Mesodermal cell (in vitro differentiated cells): Measurements from ENCODE around the gene CD82.
"Not testable (repeated sequence)": the region's sequence is repeated elsewhere in the genome, so short reads cannot be mapped to it uniquely, and the experiment has no call there.

Source experiments
- H3K27ac ChIP-seq: 2 replicates; pipeline ENCODE4 v1.7.0; 2013; ENCODE audit warnings: mild to moderate bottlenecking, low read depth, low read length, moderate library complexity; ENCODE audit not compliant: severe bottlenecking
- H3K36me3 ChIP-seq: 2 replicates; pipeline ENCODE4 v1.7.1; 2013; ENCODE audit warnings: mild to moderate bottlenecking, low read length, moderate library complexity; ENCODE audit not compliant: control insufficient read depth, insufficient read depth
- H3K4me1 ChIP-seq: one replicate; pipeline ENCODE4 v1.7.1; 2013; ENCODE audit warnings: mild to moderate bottlenecking, low read length; ENCODE audit not compliant: insufficient read depth, control insufficient read depth, poor library complexity, severe bottlenecking
- H3K4me3 ChIP-seq: 2 replicates; pipeline ENCODE4 v1.7.0; 2013; ENCODE audit warnings: low read length, control low read depth, mild to moderate bottlenecking; ENCODE audit not compliant: insufficient read depth, poor library complexity, severe bottlenecking; ENCODE audit errors: extremely low read depth
- H3K9me3 ChIP-seq: 2 replicates; pipeline ENCODE4 v1.7.1; 2013; ENCODE audit warnings: mild to moderate bottlenecking, low read length, moderate library complexity; ENCODE audit not compliant: control insufficient read depth
- WGBS, 2 experiments: methylation state at CpG; one replicate each; pipeline ENCODE4 v1.1.5; 2013; ENCODE audit warnings: missing lambda C conversion rate in 2 of 2; ENCODE audit not compliant: insufficient coverage in 2 of 2; 5-methylcytosine and 5-hydroxymethylcytosine counted together

CD82 gene

DNA sequence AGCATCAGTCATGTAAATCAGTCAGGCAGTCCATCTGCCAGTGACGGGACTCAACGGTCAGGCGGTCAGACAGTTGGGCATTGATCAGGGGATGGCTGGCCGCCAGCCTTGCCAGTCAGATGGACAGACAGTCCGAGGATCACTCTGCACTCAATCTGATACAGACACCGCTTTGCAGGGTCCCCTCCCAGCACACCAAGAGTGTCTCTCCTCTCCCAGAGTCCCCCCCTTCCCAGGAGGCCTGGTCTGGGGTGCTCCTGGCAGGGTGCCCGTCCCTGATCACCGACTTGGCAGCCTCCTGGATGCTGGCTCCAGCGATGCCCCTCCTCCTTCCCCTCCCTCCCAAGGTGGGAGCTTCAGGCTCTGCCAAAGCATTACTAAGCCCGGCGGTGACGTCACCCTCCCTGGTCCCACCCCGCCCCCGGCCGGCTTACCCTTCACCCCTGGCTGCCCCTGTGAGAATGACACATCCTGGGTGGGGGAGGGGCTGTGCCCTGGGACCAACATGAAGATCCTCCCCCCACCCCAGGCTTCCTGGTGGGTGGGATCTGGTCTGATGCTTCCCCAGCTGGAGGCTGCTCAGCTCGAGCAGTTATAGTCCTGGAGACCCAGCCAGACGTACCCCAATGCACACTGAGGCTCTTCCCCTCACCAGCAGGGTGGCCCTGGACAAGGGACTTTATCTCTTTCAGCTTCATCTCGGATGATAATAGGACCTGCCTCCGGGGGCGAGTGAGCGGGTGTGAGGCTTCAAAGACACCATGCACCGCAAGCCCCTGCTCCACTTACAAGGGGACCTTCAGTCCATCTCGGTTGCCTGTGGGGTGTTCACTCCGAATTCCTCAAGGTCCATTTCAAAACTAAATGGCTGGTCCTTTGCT is 69.2 kb downstream of the CD82 start:
- no peak overlapping the region for H3K4me3 ChIP-seq
- no peak overlapping the region for H3K27ac ChIP-seq
- H3K36me3 ChIP-seq, result no peaks in the 10 kb centered on the region
- peaks cover 12% of the 10 kb centered on the region for H3K4me1 ChIP-seq
- H3K9me3 ChIP-seq, result no peaks in the 10 kb centered on the region
- WGBS, 2 experiments, result 67 to 81% methylated on average over 17 to 18 of the region's 24 CpGs

DNA sequence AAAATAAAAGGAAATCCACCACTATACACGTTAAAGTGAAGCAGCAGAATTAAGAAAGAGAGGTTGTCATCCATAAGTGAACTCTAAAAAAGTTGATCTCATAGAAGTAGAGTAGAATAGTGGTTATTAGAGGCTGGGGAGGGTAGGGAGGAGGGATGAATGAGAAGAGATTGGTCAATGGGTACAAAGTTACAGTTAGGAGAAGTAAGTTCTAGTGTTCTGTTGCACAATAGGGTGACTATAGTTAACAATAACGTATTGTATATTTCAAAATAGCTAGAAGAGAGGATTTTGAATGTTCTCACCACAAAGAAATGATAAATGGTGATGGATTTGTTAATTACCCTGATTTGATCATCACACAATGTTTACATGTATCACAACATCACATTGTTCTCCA is 72.0 kb downstream of the CD82 start:
- no peak overlapping the region for H3K27ac ChIP-seq
- no peak overlapping the region for H3K4me3 ChIP-seq
- WGBS, 2 experiments, result 100% methylated on average over 1 of the region's 2 CpGs; no CpG with 5 or more reads in 1 of the 2 experiments
- H3K36me3 ChIP-seq, result no peaks in the 10 kb centered on the region
- H3K4me1 ChIP-seq, result peaks cover 12% of the 10 kb centered on the region
- no peaks in the 10 kb centered on the region for H3K9me3 ChIP-seq

- Histone ChIP-seq H3K4me3 (no peak overlapping the region), H3K27ac (no peak overlapping the region), H3K36me3 (no peaks in the 10 kb centered on the region), H3K9me3 (peaks cover 5% of the 10 kb centered on the region), H3K4me1 (peaks cover 12% of the 10 kb centered on the region)
- 87% methylated on average over 4 of the region's 7 CpGs for WGBS, 2 experiments
Observed at GRCh38 chr11:44638032-44638431, 72.6 kb downstream of the CD82 start.

- H3K36me3 ChIP-seq, result no peaks in the 10 kb centered on the region
- no peaks in the 10 kb centered on the region for H3K4me1 ChIP-seq
- no peak overlapping the region for H3K4me3 ChIP-seq
- WGBS, 2 experiments, result no CpG with 5 or more reads among the region's 1 CpG
- no peak overlapping the region for H3K27ac ChIP-seq
- peaks cover 8% of the 10 kb centered on the region for H3K9me3 ChIP-seq
Observed at GRCh38 chr11:44643217-44643616, 77.8 kb downstream of the CD82 start.

DNA sequence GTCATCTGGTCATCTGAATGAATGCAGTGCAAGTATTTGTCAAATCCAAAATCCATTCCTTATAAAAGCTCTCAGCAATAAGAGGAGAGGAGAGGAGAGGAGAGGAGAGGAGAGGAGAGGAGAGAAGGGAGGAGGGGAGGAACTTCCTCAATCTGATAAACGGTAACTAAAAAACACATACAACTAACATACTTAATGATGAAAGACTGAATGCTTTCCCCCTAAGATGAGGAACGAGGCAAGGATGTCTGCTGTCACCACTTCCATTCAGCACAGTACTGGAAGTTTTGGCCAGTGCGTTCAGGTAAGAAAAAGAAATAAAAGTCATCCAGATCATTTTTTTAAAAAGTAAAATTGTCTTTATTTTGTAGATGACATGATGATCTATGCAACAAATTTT is 80.4 kb downstream of the CD82 start:
- Histone ChIP-seq H3K9me3 (peaks cover 8% of the 10 kb centered on the region), H3K4me3 (no peak overlapping the region), H3K4me1 (no peaks in the 10 kb centered on the region), H3K36me3 (no peaks in the 10 kb centered on the region), H3K27ac (no peak overlapping the region)
- WGBS, 2 experiments, result 89% methylated on average over 1 of the region's 3 CpGs; no CpG with 5 or more reads in 1 of the 2 experiments

DNA sequence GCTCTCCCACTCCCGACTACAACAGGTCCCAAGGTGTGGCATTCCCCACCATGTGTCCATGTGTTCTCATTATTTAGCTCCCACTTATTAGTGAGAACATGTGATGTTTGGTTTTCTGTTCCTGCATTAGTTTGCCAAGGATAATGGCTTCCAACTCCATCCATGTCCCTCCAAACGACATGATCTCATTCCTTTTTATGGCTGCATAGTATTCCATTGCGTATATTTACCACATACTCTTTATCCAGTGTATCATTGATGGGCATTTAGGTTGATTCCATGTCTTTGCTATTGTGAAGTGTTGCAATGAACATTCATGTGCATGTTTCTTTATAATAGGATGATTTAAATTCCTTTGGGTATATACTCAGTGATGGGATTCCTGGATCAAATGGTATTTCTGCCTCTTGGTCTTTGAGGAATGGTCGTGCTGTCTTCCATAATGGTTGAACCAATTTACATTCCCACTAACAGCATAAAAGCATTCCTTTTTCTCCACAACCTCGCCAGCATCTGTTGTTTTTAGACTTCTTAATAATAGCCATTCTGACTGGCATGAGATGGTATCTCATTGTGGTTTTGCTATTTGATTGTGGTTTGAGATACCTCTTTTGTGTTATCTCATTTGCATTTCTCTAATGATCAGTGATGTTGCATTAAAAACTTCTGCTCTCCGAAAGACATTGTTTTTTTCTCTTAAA is 81.9 kb downstream of the CD82 start:
- not testable (repeated sequence) for H3K27ac ChIP-seq, H3K36me3 ChIP-seq, H3K9me3 ChIP-seq, H3K4me1 ChIP-seq, H3K4me3 ChIP-seq
- WGBS, 2 experiments, result 78 to 89% methylated on average over 2 to 3 of the region's 6 CpGs

GRCh38 chr11:44648109-44648508 is 82.6 kb downstream of the CD82 start:
- Histone ChIP-seq H3K9me3 (peaks cover 2% of the 10 kb centered on the region), H3K27ac (no peak overlapping the region), H3K36me3 (no peaks in the 10 kb centered on the region), H3K4me1 (no peaks in the 10 kb centered on the region), H3K4me3 (no peak overlapping the region)
- WGBS, 2 experiments, result no CpG with 5 or more reads among the region's 1 CpG

GRCh38 chr11:44651535-44652155 is 86.2 kb downstream of the CD82 start:
- H3K9me3 ChIP-seq, result no peaks in the 10 kb centered on the region
- 87 to 95% methylated on average over 9 to 13 of the region's 15 CpGs for WGBS, 2 experiments

DNA sequence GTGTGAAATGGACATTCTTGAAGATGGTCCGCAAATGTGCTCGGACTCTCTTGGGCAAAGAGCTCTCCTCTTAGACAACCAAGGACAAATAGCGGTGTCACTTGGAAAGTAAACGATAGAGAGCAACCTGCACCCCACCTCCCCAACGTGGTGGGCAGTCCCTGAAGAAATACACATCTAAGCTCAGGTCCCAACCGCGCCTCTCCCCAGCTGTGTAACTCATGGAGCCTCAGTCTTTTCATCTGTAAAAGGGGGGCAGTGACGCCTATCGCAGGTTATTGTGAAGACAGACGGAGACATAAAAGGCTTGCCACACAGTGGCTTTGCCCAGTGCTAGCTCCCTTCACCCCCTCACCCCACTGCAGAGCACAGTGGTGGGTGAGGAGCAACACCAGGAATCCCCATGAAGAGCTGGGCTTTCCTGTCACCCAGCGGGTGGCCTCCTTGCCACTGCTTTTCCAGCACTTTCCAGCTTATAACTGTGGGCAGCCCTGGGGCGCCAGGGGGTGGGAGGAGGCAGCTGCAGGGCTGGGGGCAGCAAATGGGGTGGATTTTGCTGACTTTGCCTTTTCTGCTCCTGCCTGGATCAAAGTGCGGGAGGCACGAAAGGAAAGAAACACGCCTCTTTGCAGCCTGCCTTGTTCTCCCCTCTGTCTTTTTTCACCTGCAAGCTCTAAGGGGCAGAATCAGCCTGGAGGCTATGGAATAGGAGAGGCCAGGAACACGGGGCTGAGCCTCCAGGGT is 87.6 kb downstream of the CD82 start:
- Histone ChIP-seq H3K36me3 (no peaks in the 10 kb centered on the region), H3K4me3 (no peak overlapping the region), H3K27ac (no peak overlapping the region), H3K9me3 (no peaks in the 10 kb centered on the region), H3K4me1 (no peaks in the 10 kb centered on the region)
- 84 to 95% methylated on average over 10 to 15 of the region's 16 CpGs for WGBS, 2 experiments

More at GRCh38 chr11:44651535-44652155, 86.2 kb downstream of the CD82 start:
- H3K27ac ChIP-seq, result no peak overlapping the region
- H3K36me3 ChIP-seq, result no peaks in the 10 kb centered on the region
- H3K4me1 ChIP-seq, result no peaks in the 10 kb centered on the region
- H3K4me3 ChIP-seq, result no peak overlapping the region

- Histone ChIP-seq H3K27ac (no peak overlapping the region), H3K9me3 (no peaks in the 10 kb centered on the region), H3K4me1 (no peaks in the 10 kb centered on the region), H3K36me3 (no peaks in the 10 kb centered on the region), H3K4me3 (no peak overlapping the region)
- 90 to 97% methylated on average over 8 of the region's 9 CpGs for WGBS, 2 experiments
Observed at GRCh38 chr11:44654057-44654456, 88.6 kb downstream of the CD82 start.
